K562 (cell line): ENCODE results near the gene ILK. TPM values are rescaled to one million over a fixed set of nuclear protein-coding genes. Genes with fewer than 3 reads are reported as not detected.

Source experiments
- ATAC-seq: fragments of 200-7000 bp; cut with Tn5 transposase; 3 replicates; pipeline ENCODE4 v1.9.1; 2020; ENCODE audit warnings: moderate library complexity
- BruUV-seq: library from RNA; stranded (reverse); fragments of 400-500 nt; replicated peaks from 2 replicates; lab custom pipeline; 2021; lab: Mats Ljungman, UMichigan
- CTCF ChIA-PET: fragments of 300-600 bp; formaldehyde crosslinking; extraction: SDS; loops from one replicate; lab custom pipeline; 2021; ENCODE audit warnings: low intra/inter-chr PET ratio; lab: Yijun Ruan, JAX
- POLR2A ChIA-PET: fragments of 300-600, 350-650 bp; sonication (Branson Sonifier 250); formaldehyde crosslinking; extraction: SDS; loops from one replicate; lab custom pipeline; 2021; ENCODE audit warnings: antibody characterized with exemption, inconsistent platforms; lab: Yijun Ruan, JAX
- DNase-seq, 4 experiments: peaks; one replicate each; pipeline versions ENCODE4 v3.0.0 to v3.0.0-alpha.2; 2011 to 2018; ENCODE audit warnings: low spot score in 3 of 4, mixed read lengths in 3 of 4; ENCODE audit errors: extremely low read depth in 1 of 4
- FAIRE-seq: peaks from 2 replicates; lab custom pipeline; 2011; peaks lifted over from hg19 to GRCh38; lab: Jason Lieb, UNC
- H2AFZ ChIP-seq: 2 replicates; pipeline ENCODE4 v1.6.0; 2011; ENCODE audit warnings: low read depth, low read length, control low read depth, inconsistent platforms
- H3K27ac ChIP-seq: fragments of 200-600 bp; 3 replicates; pipeline ENCODE4 v1.8.0; 2011; ENCODE audit warnings: low read depth, mild to moderate bottlenecking, control low read depth, inconsistent platforms, low read length, moderate library complexity, mixed read lengths; ENCODE audit errors: extremely low read depth
- H3K27me3 ChIP-seq, 2 experiments: fragments of 300-600 bp in 1 of 2; 2 replicates in 1 of 2; 3 replicates in 1 of 2; pipeline versions ENCODE4 v1.6.0 to v1.8.0; 2011; ENCODE audit warnings: inconsistent platforms in 2 of 2, low read length in 2 of 2, mild to moderate bottlenecking in 1 of 2, mixed read lengths in 1 of 2, moderate library complexity in 1 of 2; ENCODE audit not compliant: control insufficient read depth in 2 of 2, insufficient read depth in 2 of 2
- H3K36me3 ChIP-seq: fragments of 300-600 bp; 3 replicates; pipeline ENCODE4 v1.8.0; 2011; ENCODE audit warnings: mild to moderate bottlenecking, low read length, inconsistent platforms; ENCODE audit not compliant: control insufficient read depth, insufficient read depth
- H3K4me1 ChIP-seq, 2 experiments: fragments of 200-600 bp in 1 of 2; replicated peaks in 1 of 2; 2 replicates in 1 of 2; 3 replicates in 1 of 2; pipeline versions ENCODE4 v1.5.1 to v1.8.0; 2011; ENCODE audit warnings: inconsistent platforms in 2 of 2, low read length in 2 of 2, mild to moderate bottlenecking in 1 of 2, mixed read lengths in 1 of 2, moderate library complexity in 1 of 2; ENCODE audit not compliant: control insufficient read depth in 2 of 2, insufficient read depth in 2 of 2
- H3K4me2 ChIP-seq: 2 replicates; pipeline ENCODE4 v1.6.1; 2011; ENCODE audit warnings: low read length, control low read depth, inconsistent platforms, mixed read lengths; ENCODE audit not compliant: insufficient read depth
- H3K4me3 ChIP-seq: fragments of 200-600 bp; sonication (generic), shearing (Covaris generic); 2 replicates; pipeline ENCODE4 v1.5.1; 2016; ENCODE audit warnings: control low read depth, inconsistent platforms
- H3K79me2 ChIP-seq: fragments of 200-600 bp; 3 replicates; pipeline ENCODE4 v1.8.0; 2011; ENCODE audit warnings: low read length, inconsistent platforms; ENCODE audit not compliant: control insufficient read depth, insufficient read depth
- H3K9ac ChIP-seq, 2 experiments: 2 replicates each; pipeline versions ENCODE4 v1.6.0 to v1.6.1; 2011; ENCODE audit warnings: low read depth in 2 of 2, low read length in 2 of 2, control low read depth in 1 of 2, inconsistent platforms in 1 of 2, mild to moderate bottlenecking in 1 of 2, mixed read lengths in 1 of 2; ENCODE audit not compliant: insufficient read depth in 1 of 2
- H3K9me1 ChIP-seq: one replicate; pipeline ENCODE4 v1.6.0; 2011; ENCODE audit warnings: inconsistent platforms, mild to moderate bottlenecking, low read length, moderate library complexity; ENCODE audit not compliant: control insufficient read depth, insufficient read depth
- H3K9me3 ChIP-seq: replicated peaks from 2 replicates; pipeline ENCODE4 v1.5.1; 2011; ENCODE audit warnings: low read depth, low read length, inconsistent platforms; ENCODE audit not compliant: control insufficient read depth, insufficient read depth
- H4K20me1 ChIP-seq: replicated peaks from 2 replicates; pipeline ENCODE4 v1.6.1; 2011; ENCODE audit warnings: low read length, inconsistent platforms, mixed read lengths; ENCODE audit not compliant: control insufficient read depth, insufficient read depth
- MLLT1 ChIP-seq, 2 experiments: fragments of 450-650 bp; IDR thresholded peaks; 2 replicates each; pipeline ENCODE4 v1.6.1; 2016
- NFE2L1 ChIP-seq: fragments of 450-650 bp; IDR thresholded peaks from 2 replicates; pipeline ENCODE4 v1.6.1; 2016; ENCODE audit warnings: missing genetic modification characterization, low read depth, mild to moderate bottlenecking, missing compliant biosample characterization, moderate library complexity, borderline replicate concordance
- ZBTB43 ChIP-seq: sonication (generic); formaldehyde crosslinking; IDR thresholded peaks from 2 replicates; pipeline ENCODE4 v1.8.0; 2023; ENCODE audit warnings: mild to moderate bottlenecking, missing genetic modification reagents
- WGBS: fragments of 100-300 bp; shearing (Covaris generic); methylation state at CpG from one replicate; pipeline ENCODE4 v1.1.6; 2016; ENCODE audit warnings: low coverage, mixed read lengths; ENCODE audit not compliant: insufficient coverage; ENCODE audit errors: missing lambda C conversion rate; 5-methylcytosine and 5-hydroxymethylcytosine counted together
- in situ Hi-C: fragments of 300-500 bp; cut with MboI; formaldehyde crosslinking; loops from 4 replicates; pipeline ENCODE4 v1.15.0; 2018; ENCODE audit warnings: inconsistent platforms, mixed read lengths
- intact Hi-C: fragments of 100-400 bp; cut with micrococcal nuclease; formaldehyde crosslinking; loops from 2 replicates; pipeline ENCODE4 v1.14.2; 2022
- polyA plus RNA-seq, 8 experiments: library from polyadenylated mRNA; depleted of rRNA in 4 of 8; stranded (reverse) in 5 of 8; unstranded in 3 of 8; fragments of >200 nt; fragmentation: Nextera tagmentation in 2 of 8; fragmentation: Illumina TruSeq in 1 of 8; extraction: Ambion mirVana in 2 of 8; extraction: Trizol in 1 of 8; gene quantifications; 2 replicates each; pipeline versions ENCODE4 v1.2.1 to v1.2.3, GENCODE V29; 2011 to 2014; ENCODE audit warnings: inconsistent platforms in 1 of 8, missing spikeins in 1 of 8
- total RNA-seq, 7 experiments: library from RNA; depleted of rRNA in 6 of 7; stranded (reverse); fragments of >200 nt in 6 of 7; fragmentation: Illumina TruSeq in 2 of 7; extraction: Trizol in 2 of 7; gene quantifications; 2 replicates each; pipeline versions ENCODE4 v1.2.1 to v1.2.3, GENCODE V29; 2011 to 2021; ENCODE audit warnings: low replicate concordance in 1 of 7
- TF ChIP-seq, protein P1 (sequence below): sonication (generic); formaldehyde crosslinking; IDR thresholded peaks from 2 replicates; pipeline ENCODE4 v1.8.0; 2022; ENCODE audit warnings: mild to moderate bottlenecking, missing genetic modification reagents

The ILK gene
- total and polyA plus RNA-seq, 9 of the 15 experiments (the other 6 are each of a cell fraction or from before 2014, with no cell fraction given): 43.3 to 95.9 (median 58.9) TPM

- no peak for TF ChIP-seq ZBTB43 (CRISPR knock-in tag)
Measured at GRCh38 chr11:6619004-6619745, 15.6 kb downstream of the ILK start, which contains the start of gene TPP1 (continued).

- BruUV-seq: no TSS peak
- Histone ChIP-seq H3K9ac (no peak overlapping the region), H3K79me2 (peaks cover 8% of the 10 kb centered on the region), H3K4me3 (no peak overlapping the region), H2AFZ (no peak overlapping the region), H3K9me3 (no peaks in the 10 kb centered on the region), H3K4me2 (no peak overlapping the region), H3K27ac (no peak overlapping the region), H3K4me1 (peaks cover 8 to 37% of the 10 kb centered on the region in 2 experiments), H3K36me3 (peaks cover 7% of the 10 kb centered on the region; the same call in 2 of the 3 replicates), H3K9me1 (no peaks in the 10 kb centered on the region), H3K27me3 (peaks cover 0 to 21% of the 10 kb centered on the region in 2 experiments; a peak in 3 of 5 replicates), H4K20me1 (no peaks in the 10 kb centered on the region)
- no peak for FAIRE-seq
- CTCF ChIA-PET: no interaction called here
- 80% methylated on average over 1 of the region's 1 CpG for WGBS
- in situ Hi-C loops (loop anchor here (5.0 kb wide), 1 partner anchor 62 kb away; the partner anchor contains the start of gene MRPL17), intact Hi-C loops (no loop called here)
- DNase-seq: no peak
- POLR2A ChIA-PET: interaction anchor here (1.1 to 2.3 kb wide), 2 partner anchors 8 to 12 kb away, joined by 4 to 12 read pairs; partner anchors contain the start of gene TAF10
- ATAC-seq: no peak
- TF ChIP-seq NFE2L1 (tag): no peak
- TF ChIP-seq MLLT1 (IDR thresholded peaks at IDR 0.05): no peak
- TF ChIP-seq, protein P1, sequence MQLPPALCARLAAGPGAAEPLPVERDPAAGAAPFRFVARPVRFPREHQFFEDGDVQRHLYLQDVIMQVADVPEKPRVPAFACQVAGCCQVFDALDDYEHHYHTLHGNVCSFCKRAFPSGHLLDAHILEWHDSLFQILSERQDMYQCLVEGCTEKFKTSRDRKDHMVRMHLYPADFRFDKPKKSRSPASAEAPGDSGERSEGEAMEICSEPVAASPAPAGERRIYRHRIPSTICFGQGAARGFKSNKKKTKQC: no peak
Measured at GRCh38 chr11:6620636-6621035, 17.1 kb downstream of the ILK start.
